ENCODE data around the gene WDR45B. TPM values are rescaled to one million over a fixed set of nuclear protein-coding genes. Genes with fewer than 3 reads are reported as not detected.

WDR45B gene
- total RNA-seq, 2 experiments from 2014 or later: 74.1 to 74.8 TPM

DNA sequence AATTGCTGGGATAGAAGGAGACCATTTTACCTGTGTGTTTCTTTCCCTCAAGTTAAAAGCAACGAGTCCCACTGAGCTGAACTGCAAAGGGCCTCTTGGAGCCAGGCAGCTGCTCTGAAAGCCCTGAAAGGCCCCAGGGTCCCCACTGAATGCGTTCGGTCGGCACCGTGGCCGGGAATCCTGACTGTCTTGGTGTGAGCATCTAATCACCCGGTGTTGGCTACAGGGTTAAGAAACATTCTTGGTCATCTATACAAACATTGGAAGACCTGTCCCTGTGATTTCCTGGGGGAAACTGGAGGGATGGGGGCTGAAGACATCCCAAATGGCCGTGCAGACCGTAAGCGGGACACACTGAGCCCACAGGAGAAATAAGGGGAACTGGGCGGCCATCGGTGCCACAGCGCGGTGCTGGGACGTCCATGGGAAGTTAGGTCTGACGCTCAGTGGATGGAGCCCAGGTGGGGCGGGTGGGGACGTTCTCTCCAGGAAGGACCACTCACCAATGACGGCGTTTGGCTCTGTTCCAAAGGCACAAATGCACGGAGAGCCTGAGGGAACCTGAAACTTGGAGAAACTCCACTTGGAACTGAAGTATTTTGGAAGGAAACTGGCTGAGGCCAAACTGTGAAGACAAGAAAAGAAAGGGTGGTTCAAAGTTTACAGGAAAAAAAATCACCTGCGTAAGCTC, 32.1 kb downstream of the WDR45B start:
- ChIA-PET CTCF (interaction anchor here (0.6 to 1.1 kb wide), 2 partner anchors 12 to 295 kb away, joined by 3 read pairs; no protein-coding TSS in a partner anchor), POLR2A (no interaction called here)
- Mint-ChIP-seq H3K27me3 (no peaks in the 10 kb centered on the region), H3K4me3 (no peak overlapping the region), H3K9me3 (ENCODE audit: low read depth) (no peaks in the 10 kb centered on the region), H3K4me1 (no peaks in the 10 kb centered on the region), H3K36me3 (ENCODE audit: low read depth) (peaks cover 52% of the 10 kb centered on the region), H3K27ac (no peak overlapping the region)
- no peak for DNase-seq
- intact Hi-C loops (cut with DNase I, micrococcal nuclease): loop anchor here in 1 of 2 experiments (5.0 kb wide), 1 partner anchor 51 kb away; no protein-coding TSS in a partner anchor
- ATAC-seq: no peak

DNA sequence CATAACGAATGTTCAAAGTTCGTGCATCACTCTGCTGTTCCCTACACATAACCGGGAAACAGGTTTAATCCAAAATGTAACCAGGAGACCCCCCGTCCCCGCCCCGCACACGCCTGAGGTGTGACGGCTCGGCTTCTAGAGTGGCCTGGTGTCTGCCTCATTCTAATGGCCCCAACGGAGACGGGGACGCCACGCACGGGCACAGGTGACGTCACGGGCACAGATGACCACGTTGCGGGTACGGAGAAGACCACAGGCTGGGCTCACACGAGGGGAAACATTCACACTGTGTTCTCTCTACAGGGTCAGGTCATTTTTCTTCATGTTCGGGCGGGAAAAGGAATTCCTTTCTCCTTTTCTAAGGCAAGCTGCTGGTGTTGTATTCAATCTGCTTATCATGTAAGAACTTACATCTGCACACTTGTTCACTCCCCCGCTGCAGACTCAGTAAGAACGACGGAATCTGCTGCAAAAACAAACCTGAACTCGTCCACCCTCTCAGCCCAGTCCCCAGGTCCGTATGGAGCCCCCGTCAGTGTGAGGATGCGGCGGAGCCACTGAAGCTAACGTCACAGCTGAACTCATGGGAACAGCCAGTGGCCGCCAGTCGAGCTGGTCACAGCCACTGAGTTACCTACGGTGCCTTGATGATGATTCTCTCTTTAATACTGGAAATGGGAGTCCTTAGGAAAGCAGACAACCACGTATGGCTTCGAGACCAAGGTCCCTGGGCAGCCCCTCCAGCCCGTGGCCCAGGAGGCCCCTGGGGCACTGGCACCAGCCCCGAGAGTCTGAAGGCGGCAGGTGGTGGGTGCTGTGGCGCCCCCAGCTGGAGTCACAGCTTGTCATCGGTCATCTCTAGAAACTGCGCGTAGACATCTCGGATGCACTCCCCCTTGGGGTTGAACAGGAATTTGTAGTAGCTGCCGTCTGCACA, 32.9 kb downstream of the WDR45B start:
- Mint-ChIP-seq H3K36me3 (ENCODE audit: low read depth) (peaks cover 44% of the 10 kb centered on the region), H3K27me3 (no peaks in the 10 kb centered on the region), H3K4me3 (no peak overlapping the region), H3K27ac (no peak overlapping the region), H3K4me1 (no peaks in the 10 kb centered on the region), H3K9me3 (ENCODE audit: low read depth) (no peaks in the 10 kb centered on the region)
- POLR2A ChIA-PET: no interaction called here
- peak; percentile 40 for ATAC-seq
- CTCF ChIA-PET: interaction anchor here (0.6 to 0.9 kb wide), 2 partner anchors 24 to 294 kb away, joined by 3 read pairs; no protein-coding TSS in a partner anchor
- DNase-seq: no peak
- intact Hi-C loops (cut with DNase I, micrococcal nuclease): loop anchor here in 1 of 2 experiments (5.0 kb wide), 1 partner anchor 52 kb away; no protein-coding TSS in a partner anchor

DNA sequence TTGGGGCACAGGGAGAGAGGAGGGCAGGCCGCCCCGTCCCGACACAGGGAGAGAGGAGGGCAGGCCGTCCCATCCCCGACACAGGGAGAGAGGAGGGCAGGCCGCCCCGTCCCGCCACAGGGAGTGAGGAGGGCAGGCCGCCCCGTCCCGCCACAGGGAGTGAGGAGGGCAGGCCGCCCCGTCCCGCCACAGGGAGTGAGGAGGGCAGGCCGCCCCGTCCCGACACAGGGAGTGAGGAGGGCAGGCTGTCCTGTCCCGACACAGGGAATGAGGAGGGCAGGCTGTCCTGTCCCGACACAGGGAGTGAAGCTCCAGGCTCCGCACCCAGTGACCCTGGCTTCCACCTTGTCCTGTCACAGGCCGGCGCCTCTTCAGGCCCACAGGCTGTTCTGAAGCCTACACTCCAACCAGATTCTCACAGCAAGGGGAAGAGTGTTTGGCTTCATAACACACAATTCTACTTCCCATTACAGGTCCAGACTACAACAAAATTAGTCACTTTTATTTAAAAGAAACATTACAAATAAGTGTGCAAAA, 34.1 kb downstream of the WDR45B start:
- DNase-seq: no peak
- H3K9me3 Mint-ChIP-seq (ENCODE audit: low read depth): no peaks in the 10 kb centered on the region
- H3K36me3 Mint-ChIP-seq (ENCODE audit: low read depth): peaks cover 44% of the 10 kb centered on the region
- ATAC-seq: no peak
- no peak overlapping the region for H3K4me3 Mint-ChIP-seq
- CTCF ChIA-PET: interaction anchor here (0.9 kb wide), 1 partner anchor 23 kb away, joined by 3 read pairs; no protein-coding TSS in a partner anchor
- no peak overlapping the region for H3K27ac Mint-ChIP-seq
- intact Hi-C loops (cut with DNase I, micrococcal nuclease): no loop called here
- POLR2A ChIA-PET: no interaction called here
- H3K4me1 Mint-ChIP-seq: no peaks in the 10 kb centered on the region
- H3K27me3 Mint-ChIP-seq: no peaks in the 10 kb centered on the region

DNA sequence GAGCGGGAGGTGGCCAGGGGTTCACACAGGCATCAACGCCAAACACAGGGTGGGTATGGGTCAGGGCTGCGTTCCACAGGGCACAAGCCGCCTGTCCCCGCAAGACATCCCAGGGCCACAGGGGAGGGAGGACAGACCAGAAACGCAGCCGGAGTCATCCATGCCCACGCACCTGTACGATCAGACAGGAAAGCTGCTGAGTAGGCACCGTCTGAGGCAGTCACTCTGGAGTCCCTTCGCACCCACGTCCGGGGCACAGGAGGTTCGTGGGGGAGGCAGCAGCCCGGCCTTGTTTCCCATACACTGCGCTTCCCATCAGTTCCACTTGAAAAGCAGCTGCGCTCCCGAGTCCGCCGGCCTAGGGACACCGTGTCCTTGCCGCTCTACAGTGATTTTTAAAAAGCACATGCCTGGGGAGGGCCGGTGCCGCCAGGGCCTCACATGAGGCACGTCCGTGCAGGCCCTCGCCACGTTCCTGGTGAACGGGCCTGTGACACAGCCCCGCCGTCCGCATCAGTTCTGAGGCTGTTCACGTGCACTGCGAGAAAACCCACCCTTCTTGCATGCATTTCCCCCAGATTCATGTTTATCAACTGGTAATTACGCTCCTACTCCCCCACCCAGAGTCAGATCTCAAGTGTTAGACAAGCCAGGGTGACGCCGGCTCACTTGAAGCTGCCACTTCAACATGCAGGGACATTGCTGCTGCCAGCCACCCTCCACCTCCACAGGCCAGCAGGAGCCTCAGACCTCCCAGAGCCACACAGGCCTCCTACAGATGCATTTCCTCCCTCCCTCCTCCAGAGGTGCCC, 34.8 kb downstream of the WDR45B start:
- ChIA-PET CTCF (interaction anchor here (0.7 kb wide), 1 partner anchor 22 kb away, joined by 3 read pairs; no protein-coding TSS in a partner anchor), POLR2A (no interaction called here)
- H3K36me3 Mint-ChIP-seq (ENCODE audit: low read depth): peaks cover 42% of the 10 kb centered on the region
- ATAC-seq: peak; percentile 38
- DNase-seq: no peak
- no peaks in the 10 kb centered on the region for H3K4me1 Mint-ChIP-seq
- intact Hi-C loops (cut with DNase I, micrococcal nuclease): loop anchor here in 1 of 2 experiments (2.0 kb wide), 1 partner anchor 19 kb away; no protein-coding TSS in a partner anchor
- no peaks in the 10 kb centered on the region for H3K27me3 Mint-ChIP-seq
- H3K27ac Mint-ChIP-seq: no peak overlapping the region
- no peaks in the 10 kb centered on the region for H3K9me3 Mint-ChIP-seq (ENCODE audit: low read depth)
- H3K4me3 Mint-ChIP-seq: no peak overlapping the region

DNA sequence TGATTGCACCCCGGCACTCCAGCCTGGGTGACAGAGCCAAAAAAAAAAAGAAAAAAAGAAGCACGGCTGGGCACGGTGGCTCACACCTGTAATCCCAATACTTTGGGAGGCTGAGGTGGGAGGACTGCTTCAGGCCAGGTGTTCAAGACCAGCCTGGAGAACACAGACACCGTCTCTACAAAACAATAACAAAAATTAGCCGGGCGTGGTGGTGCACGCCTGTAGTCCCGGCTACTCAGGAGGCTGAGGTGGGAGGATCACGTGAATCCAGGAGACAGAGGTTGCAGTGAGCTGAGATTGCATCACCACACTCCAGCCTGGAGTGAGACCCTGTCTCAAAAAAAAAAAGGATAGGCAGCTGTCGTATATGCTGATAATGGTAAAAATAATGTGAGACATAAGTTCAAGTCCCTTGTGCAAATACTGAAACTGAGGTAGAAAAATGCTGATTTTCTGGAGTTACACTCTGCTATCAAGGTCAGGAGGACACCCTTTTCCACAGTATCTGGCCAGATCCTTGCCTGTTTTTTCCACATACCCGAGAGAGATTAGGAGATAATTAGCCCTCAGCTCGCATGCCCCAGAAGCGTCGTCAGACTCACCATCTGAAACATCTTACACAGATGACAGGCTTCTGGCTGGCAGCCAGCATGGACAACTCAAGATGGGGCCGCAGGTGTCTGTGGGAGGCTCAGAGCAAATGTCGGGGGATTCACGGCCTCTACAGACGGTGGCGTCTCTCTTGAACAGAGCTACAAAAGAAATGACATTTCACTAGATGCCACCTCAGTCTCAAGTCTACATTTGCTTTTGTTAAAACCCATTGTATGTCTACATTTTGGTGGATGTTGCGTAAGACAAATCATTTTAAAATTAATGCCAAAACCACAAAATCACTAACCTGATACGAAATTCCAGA, 36.8 kb downstream of the WDR45B start:
- ChIA-PET CTCF (no interaction called here), POLR2A (interaction anchor here (0.6 kb wide), 1 partner anchor 473 kb away, joined by 4 read pairs; no protein-coding TSS in a partner anchor)
- no peaks in the 10 kb centered on the region for H3K4me1 Mint-ChIP-seq
- H3K36me3 Mint-ChIP-seq (ENCODE audit: low read depth): peaks cover 35% of the 10 kb centered on the region
- no peak overlapping the region for H3K27ac Mint-ChIP-seq
- no peaks in the 10 kb centered on the region for H3K9me3 Mint-ChIP-seq (ENCODE audit: low read depth)
- no peaks in the 10 kb centered on the region for H3K27me3 Mint-ChIP-seq
- peak; percentile 23 for ATAC-seq
- intact Hi-C loops (cut with DNase I, micrococcal nuclease): loop anchor here in 1 of 2 experiments (2.0 kb wide), 1 partner anchor 21 kb away; no protein-coding TSS in a partner anchor
- H3K4me3 Mint-ChIP-seq: no peak overlapping the region
- no peak for DNase-seq

DNA sequence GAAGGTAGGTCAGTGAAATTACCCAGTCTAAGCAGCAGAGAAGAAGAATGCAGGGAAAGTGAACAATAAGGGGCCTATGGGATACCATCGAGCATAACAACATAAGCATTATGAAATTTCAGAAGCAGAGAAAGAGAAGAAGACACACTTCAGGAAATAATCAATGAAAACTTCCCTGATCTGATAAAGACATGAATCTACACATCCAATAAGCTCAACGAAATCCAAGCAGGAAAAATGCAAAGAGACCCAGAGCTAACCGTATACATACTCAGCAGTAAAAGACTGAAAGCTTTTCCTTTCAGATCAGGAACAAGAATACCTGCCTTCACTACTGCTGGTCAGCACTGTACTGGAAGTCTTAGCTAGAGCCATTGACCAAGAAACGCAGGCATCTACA, 38.6 kb downstream of the WDR45B start:
- ChIA-PET CTCF (interaction anchor here (1.2 kb wide), 1 partner anchor 12 kb away, joined by 4 read pairs; no protein-coding TSS in a partner anchor), POLR2A (no interaction called here)
- no peak overlapping the region for H3K27ac Mint-ChIP-seq
- no peak overlapping the region for H3K4me3 Mint-ChIP-seq
- H3K27me3 Mint-ChIP-seq: no peaks in the 10 kb centered on the region
- H3K4me1 Mint-ChIP-seq: no peaks in the 10 kb centered on the region
- intact Hi-C loops (cut with DNase I, micrococcal nuclease): no loop called here
- no peak for DNase-seq
- H3K9me3 Mint-ChIP-seq (ENCODE audit: low read depth): no peaks in the 10 kb centered on the region
- H3K36me3 Mint-ChIP-seq (ENCODE audit: low read depth): peaks cover 32% of the 10 kb centered on the region
- no peak for ATAC-seq

DNA sequence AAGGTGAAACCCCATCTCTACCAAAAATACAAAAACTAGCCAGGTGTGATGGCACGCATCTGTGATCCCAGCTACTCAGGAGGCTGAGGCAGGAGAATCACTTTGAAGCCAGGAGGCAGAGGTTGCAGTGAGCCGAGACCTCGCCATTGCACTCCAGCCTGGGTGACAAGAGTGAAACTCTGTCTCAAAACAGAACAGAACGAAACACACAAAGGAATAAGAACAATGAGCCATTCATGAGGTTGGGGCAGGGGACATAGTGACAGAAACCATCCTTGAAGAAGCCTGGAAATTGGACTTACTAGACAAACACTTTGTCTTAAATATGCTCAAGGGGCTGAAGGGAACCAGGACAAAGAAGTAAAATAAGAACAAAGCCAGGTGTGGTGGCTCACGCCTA, 39.4 kb downstream of the WDR45B start:
- no peaks in the 10 kb centered on the region for H3K9me3 Mint-ChIP-seq (ENCODE audit: low read depth)
- DNase-seq (no peak), ATAC-seq (no peak)
- peaks cover 37% of the 10 kb centered on the region for H3K36me3 Mint-ChIP-seq (ENCODE audit: low read depth)
- peak overlapping the region; percentile 56 for H3K27ac Mint-ChIP-seq
- peaks cover 5% of the 10 kb centered on the region for H3K4me1 Mint-ChIP-seq
- H3K4me3 Mint-ChIP-seq: no peak overlapping the region
- ChIA-PET POLR2A (interaction anchor here (0.5 kb wide), 1 partner anchor 209 kb away, joined by 3 read pairs; no protein-coding TSS in a partner anchor), CTCF (interaction anchor here (1.2 kb wide), 1 partner anchor 13 kb away, joined by 4 read pairs; no protein-coding TSS in a partner anchor)
- intact Hi-C loops (cut with DNase I, micrococcal nuclease): no loop called here
- no peaks in the 10 kb centered on the region for H3K27me3 Mint-ChIP-seq

DNA sequence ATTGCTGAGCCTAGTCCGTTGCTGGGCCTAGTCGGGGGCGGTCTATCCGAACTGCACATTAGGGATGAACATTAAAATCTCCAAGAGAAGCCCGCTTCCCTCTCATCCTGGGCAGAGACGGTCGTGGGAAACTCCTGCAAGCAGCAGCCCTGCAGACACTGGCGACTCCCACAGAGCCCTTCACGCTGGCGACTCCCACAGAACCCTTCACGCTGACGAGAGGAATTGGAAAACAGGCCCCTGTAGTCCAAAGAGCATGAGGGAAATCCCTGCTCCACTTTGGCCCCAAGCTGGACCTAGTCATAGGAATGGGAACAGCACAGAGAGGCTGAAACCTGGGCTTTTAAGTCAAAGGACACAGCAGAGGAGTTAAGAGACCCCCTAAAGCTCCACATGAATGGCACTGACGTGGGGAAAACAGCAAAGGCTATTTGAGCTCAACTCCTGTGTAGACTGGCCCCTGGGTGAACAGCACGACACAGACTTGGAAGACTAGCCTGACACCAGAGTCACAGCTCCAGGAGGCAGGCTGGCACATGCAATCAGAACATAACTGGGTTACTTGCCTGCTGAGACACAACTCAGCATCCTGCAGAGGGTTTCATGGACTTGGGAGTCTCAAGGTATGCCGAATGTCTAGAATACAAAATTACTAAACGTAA, 42.2 kb downstream of the WDR45B start:
- Mint-ChIP-seq H3K27ac (no peak overlapping the region), H3K4me1 (peaks cover 10% of the 10 kb centered on the region), H3K36me3 (ENCODE audit: low read depth) (peaks cover 52% of the 10 kb centered on the region), H3K4me3 (no peak overlapping the region), H3K9me3 (ENCODE audit: low read depth) (no peaks in the 10 kb centered on the region), H3K27me3 (no peaks in the 10 kb centered on the region)
- ChIA-PET CTCF (no interaction called here), POLR2A (no interaction called here)
- DNase-seq (no peak), ATAC-seq (no peak)
- intact Hi-C loops (cut with DNase I, micrococcal nuclease): no loop called here

DNA sequence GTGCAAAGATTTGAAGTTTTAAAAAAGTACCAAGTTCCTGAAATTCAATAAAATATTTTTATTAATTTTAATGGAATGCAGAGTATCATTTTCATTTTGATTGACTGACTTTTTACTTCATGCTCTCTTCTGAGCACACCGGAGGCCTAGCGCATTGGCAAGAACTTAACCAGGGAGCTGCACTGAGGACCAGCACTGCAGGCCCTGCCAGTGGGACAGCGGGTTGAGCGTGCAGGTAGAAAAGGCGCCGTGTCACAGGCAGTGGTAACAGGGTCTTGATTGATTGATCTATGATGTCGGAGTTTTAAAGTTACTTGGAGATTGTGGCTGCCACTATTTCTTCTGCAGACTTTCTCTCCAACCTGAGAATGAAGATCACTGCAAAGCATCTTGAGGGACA, 43.7 kb downstream of the WDR45B start:
- no peak overlapping the region for H3K4me3 Mint-ChIP-seq
- peaks cover 49% of the 10 kb centered on the region for H3K36me3 Mint-ChIP-seq (ENCODE audit: low read depth)
- DNase-seq (no peak), ATAC-seq (no peak)
- no peaks in the 10 kb centered on the region for H3K27me3 Mint-ChIP-seq
- intact Hi-C loops (cut with DNase I, micrococcal nuclease): no loop called here
- H3K4me1 Mint-ChIP-seq: peaks cover 10% of the 10 kb centered on the region
- POLR2A ChIA-PET: no interaction called here
- H3K9me3 Mint-ChIP-seq (ENCODE audit: low read depth): no peaks in the 10 kb centered on the region
- CTCF ChIA-PET: interaction anchor here (0.9 kb wide), 1 partner anchor 9 kb away, joined by 5 read pairs; no protein-coding TSS in a partner anchor
- no peak overlapping the region for H3K27ac Mint-ChIP-seq

Measured in activated CD4-positive, alpha-beta T cell treated with anti-CD3 and anti-CD28 coated beads for 36 hours (primary cell).